ENCODE results near the gene NAA38.

DNA sequence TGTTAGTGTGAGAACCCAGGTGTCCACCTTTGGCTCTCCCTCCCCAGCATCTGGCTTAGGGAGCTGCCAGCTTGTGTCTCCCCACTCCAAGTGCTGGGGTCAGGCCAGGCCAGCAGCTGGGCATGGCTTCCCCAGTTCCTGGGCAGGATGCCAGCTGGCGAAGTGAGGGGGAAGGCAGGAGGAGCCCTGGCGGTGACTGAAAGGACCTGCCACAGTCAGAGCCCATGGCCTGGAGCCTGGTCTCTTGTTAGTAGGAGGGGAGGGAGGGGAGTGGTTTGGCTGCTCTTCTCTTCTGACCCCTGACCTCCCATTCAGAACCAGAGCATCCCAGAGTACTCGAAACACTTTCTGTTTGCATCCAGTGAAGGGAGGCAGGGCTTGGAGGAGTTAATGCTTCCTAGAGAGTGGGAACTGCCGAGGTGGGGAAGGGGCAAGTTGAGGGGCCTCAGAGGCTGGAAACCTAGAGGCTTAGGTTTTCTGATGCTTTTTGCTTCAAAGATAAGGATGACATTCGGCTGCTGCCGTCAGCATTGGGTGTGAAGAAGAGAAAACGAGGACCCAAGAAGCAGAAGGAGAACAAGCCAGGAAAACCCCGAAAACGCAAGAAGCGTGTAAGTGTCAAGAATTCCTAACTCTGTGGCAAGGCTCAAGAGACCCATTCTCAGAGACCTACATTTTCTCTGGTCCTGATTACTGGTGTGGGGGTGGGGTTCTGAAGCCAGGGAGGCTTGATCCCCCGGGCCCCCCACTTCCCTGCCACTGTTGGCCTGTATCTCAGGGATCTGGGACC lies 32.0 kb upstream of the NAA38 start:
- no peak for TF ChIP-seq POLR2A (IDR thresholded peaks at IDR 0.05)
- TF ChIP-seq, protein P1, sequence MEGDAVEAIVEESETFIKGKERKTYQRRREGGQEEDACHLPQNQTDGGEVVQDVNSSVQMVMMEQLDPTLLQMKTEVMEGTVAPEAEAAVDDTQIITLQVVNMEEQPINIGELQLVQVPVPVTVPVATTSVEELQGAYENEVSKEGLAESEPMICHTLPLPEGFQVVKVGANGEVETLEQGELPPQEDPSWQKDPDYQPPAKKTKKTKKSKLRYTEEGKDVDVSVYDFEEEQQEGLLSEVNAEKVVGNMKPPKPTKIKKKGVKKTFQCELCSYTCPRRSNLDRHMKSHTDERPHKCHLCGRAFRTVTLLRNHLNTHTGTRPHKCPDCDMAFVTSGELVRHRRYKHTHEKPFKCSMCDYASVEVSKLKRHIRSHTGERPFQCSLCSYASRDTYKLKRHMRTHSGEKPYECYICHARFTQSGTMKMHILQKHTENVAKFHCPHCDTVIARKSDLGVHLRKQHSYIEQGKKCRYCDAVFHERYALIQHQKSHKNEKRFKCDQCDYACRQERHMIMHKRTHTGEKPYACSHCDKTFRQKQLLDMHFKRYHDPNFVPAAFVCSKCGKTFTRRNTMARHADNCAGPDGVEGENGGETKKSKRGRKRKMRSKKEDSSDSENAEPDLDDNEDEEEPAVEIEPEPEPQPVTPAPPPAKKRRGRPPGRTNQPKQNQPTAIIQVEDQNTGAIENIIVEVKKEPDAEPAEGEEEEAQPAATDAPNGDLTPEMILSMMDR (IDR thresholded peaks at IDR 0.05) = peak; percentile 33 to 60 (median 45)

Data from right lobe of liver (tissue), 4 donors.